Erythroblast (primary cell): ENCODE results near the gene MED13L.

Experiments used
- GATA1 ChIP-seq: IDR thresholded peaks from 2 replicates; pipeline ENCODE4 v1.6.1; 2011; ENCODE audit warnings: low read depth, mild to moderate bottlenecking, control low read depth, low read length, moderate library complexity
- POLR2A ChIP-seq: IDR thresholded peaks from 2 replicates; pipeline ENCODE4 v1.6.1; 2011; ENCODE audit warnings: mild to moderate bottlenecking, low read length

- no peak for TF ChIP-seq POLR2A
- no peak for TF ChIP-seq GATA1
Observed at GRCh38 chr12:116116650-116117424, 160.7 kb downstream of the MED13L start.
